ENCODE data around the gene KLRF1.

DNA sequence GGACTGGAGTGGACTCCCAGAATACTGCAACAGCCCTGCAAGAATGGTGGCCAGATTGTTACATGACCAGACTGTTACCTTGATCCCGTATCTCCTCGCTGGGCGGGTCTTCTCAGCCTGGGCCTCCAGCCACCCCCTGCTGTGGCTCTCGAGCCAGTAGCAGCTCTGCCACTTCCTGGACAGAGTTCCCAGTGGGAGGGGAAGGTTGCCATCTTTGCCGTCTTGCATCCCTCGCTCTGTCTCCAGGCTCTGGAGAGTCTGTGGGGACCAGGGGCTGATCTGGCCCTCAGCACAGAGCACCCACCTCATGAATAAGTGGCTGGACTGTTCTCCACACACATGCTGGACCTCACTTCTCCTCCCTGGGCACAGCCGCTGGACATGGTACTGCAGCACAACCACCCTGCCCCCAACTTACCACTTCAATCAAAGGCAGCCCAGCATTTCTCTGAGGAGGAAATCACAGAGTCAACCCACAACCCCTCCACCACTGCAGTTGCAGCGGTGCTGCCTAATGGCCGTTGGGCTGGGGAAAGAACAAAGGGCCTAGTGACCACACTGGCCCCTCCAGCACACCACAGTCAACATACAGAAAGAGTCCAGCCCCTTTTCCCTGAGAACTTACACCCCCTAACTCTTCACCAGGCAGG, 6.9 kb upstream of the KLRF1 start:
- TF ChIP-seq, protein P1, sequence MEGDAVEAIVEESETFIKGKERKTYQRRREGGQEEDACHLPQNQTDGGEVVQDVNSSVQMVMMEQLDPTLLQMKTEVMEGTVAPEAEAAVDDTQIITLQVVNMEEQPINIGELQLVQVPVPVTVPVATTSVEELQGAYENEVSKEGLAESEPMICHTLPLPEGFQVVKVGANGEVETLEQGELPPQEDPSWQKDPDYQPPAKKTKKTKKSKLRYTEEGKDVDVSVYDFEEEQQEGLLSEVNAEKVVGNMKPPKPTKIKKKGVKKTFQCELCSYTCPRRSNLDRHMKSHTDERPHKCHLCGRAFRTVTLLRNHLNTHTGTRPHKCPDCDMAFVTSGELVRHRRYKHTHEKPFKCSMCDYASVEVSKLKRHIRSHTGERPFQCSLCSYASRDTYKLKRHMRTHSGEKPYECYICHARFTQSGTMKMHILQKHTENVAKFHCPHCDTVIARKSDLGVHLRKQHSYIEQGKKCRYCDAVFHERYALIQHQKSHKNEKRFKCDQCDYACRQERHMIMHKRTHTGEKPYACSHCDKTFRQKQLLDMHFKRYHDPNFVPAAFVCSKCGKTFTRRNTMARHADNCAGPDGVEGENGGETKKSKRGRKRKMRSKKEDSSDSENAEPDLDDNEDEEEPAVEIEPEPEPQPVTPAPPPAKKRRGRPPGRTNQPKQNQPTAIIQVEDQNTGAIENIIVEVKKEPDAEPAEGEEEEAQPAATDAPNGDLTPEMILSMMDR (IDR thresholded peaks at IDR 0.05; ENCODE audit: low read depth, low read length), result no peak
- no peak for TF ChIP-seq EZH2phosphoT487 (IDR thresholded peaks at IDR 0.05; ENCODE audit: low read depth)
